Panc1 (cell line): ENCODE data around the gene UNC119B.

Experiments
- CTCF ChIP-seq: fragments of 450-650 bp; IDR thresholded peaks from 2 replicates; pipeline ENCODE4 v1.5.1; 2017; ENCODE audit warnings: mild to moderate bottlenecking
- POLR2AphosphoS5 ChIP-seq: IDR thresholded peaks from 2 replicates; pipeline ENCODE4 v1.6.1; 2012; ENCODE audit warnings: mild to moderate bottlenecking, low read depth, low read length, moderate library complexity

- TF ChIP-seq CTCF (no peak), POLR2AphosphoS5 (no peak)
Measured at GRCh38 chr12:120739821-120740613, 29.8 kb downstream of the UNC119B start.
